Measurements from ENCODE around the gene MRPL54. TPM values are rescaled to one million over a fixed set of nuclear protein-coding genes. Genes with fewer than 3 reads are reported as not detected.
"Not testable (repeated sequence)": the region's sequence is repeated elsewhere in the genome, so short reads cannot be mapped to it uniquely, and the experiment has no call there.

The MRPL54 gene
- total RNA-seq, 1 experiment from 2014 or later: 46.4 TPM

GRCh38 chr19:3810708-3811355 lies 48.4 kb downstream of the MRPL54 start:
- Mint-ChIP-seq H3K27me3 (ENCODE audit: insufficient read depth, unreplicated experiment) (no peaks in the 10 kb centered on the region), H3K36me3 (ENCODE audit: insufficient read depth, unreplicated experiment) (no peaks in the 10 kb centered on the region), H3K9me3 (ENCODE audit: unreplicated experiment) (no peaks in the 10 kb centered on the region), H3K27ac (ENCODE audit: unreplicated experiment) (no peak overlapping the region), H3K4me3 (ENCODE audit: unreplicated experiment) (no peak overlapping the region), H3K4me1 (ENCODE audit: low read depth, unreplicated experiment) (no peaks in the 10 kb centered on the region)
- Histone ChIP-seq H3K4me3 (ENCODE audit: low read depth, low read length) (no peak overlapping the region), H3K27me3 (replicated peaks; ENCODE audit: control insufficient read depth, insufficient read depth, low read length) (no peaks in the 10 kb centered on the region), H3K4me1 (no peaks in the 10 kb centered on the region), H3K36me3 (ENCODE audit: control insufficient read depth, insufficient read depth, low read length) (no peaks in the 10 kb centered on the region), H3K9me3 (no peaks in the 10 kb centered on the region)
- intact Hi-C loops (cut with micrococcal nuclease; ENCODE audit: unreplicated experiment): no loop called here
- no peak for DNase-seq
- TF ChIP-seq, protein P1, sequence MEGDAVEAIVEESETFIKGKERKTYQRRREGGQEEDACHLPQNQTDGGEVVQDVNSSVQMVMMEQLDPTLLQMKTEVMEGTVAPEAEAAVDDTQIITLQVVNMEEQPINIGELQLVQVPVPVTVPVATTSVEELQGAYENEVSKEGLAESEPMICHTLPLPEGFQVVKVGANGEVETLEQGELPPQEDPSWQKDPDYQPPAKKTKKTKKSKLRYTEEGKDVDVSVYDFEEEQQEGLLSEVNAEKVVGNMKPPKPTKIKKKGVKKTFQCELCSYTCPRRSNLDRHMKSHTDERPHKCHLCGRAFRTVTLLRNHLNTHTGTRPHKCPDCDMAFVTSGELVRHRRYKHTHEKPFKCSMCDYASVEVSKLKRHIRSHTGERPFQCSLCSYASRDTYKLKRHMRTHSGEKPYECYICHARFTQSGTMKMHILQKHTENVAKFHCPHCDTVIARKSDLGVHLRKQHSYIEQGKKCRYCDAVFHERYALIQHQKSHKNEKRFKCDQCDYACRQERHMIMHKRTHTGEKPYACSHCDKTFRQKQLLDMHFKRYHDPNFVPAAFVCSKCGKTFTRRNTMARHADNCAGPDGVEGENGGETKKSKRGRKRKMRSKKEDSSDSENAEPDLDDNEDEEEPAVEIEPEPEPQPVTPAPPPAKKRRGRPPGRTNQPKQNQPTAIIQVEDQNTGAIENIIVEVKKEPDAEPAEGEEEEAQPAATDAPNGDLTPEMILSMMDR (IDR thresholded peaks at IDR 0.05; ENCODE audit: insufficient read depth in 1 of 2, low read depth in 1 of 2, low read length in 1 of 2, severe bottlenecking in 1 of 2, unreplicated experiment in 1 of 2): no peak
- ChIA-PET POLR2A (no interaction called here), CTCF (no interaction called here)
- BruUV-seq (replicated peaks): no TSS peak

DNA sequence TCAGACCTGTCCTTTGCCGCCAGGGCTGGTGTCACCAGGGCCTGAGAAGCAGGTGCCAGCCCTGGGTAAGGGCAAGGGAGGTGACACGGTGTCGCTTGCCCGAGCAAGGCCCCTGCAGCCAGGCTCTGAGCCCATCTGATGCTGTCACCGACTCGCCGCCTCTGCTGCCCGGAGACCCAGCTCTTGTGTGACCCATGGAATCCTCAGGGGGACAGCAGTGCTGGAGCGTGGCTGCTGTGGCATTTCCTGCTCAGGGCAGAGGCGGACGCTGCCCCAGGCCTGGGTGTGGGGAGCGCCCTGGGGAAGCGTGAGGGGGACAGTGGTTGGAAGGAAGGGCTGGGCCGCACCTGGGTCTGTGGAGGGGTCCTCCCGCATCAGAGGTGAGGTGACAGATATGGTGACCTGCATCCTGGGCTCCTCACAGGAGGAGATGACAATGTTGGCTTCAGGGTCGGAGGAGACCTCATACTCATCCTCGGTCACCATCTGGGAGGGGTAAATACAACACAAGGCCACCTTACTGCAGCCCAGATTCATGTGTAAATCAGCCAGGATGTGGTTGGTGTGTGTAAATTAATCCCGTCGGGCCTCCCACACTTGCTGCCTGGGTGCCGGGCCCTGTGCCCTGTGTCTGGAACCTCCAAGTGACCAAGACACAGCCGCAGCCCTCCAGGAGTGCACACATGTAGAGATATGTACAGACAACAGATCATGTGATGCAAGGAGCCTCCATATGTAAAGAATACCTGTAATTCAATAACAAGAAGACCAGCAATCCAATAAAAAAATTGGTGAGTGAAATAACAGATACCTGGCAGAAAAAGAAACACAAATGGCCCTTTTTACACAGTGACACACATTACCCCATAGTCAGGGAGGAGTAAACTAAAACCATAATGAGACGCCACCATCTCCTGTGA lies 51.3 kb downstream of the MRPL54 start:
- Histone ChIP-seq H3K27me3 (replicated peaks; ENCODE audit: control insufficient read depth, insufficient read depth, low read length) (no peaks in the 10 kb centered on the region), H3K36me3 (ENCODE audit: control insufficient read depth, insufficient read depth, low read length) (no peaks in the 10 kb centered on the region), H3K9me3 (no peaks in the 10 kb centered on the region), H3K4me3 (ENCODE audit: low read depth, low read length) (no peak overlapping the region), H3K4me1 (no peaks in the 10 kb centered on the region)
- POLR2A ChIA-PET: no interaction called here
- no peak overlapping the region for H3K27ac Mint-ChIP-seq (ENCODE audit: unreplicated experiment)
- TF ChIP-seq, protein P1 (IDR thresholded peaks at IDR 0.05; ENCODE audit: insufficient read depth in 1 of 2, low read depth in 1 of 2, low read length in 1 of 2, severe bottlenecking in 1 of 2, unreplicated experiment in 1 of 2): no peak
- DNase-seq: no peak
- no TSS peak for BruUV-seq (replicated peaks)
- H3K27me3 Mint-ChIP-seq (ENCODE audit: insufficient read depth, unreplicated experiment): no peaks in the 10 kb centered on the region
- intact Hi-C loops (cut with micrococcal nuclease; ENCODE audit: unreplicated experiment): no loop called here
- no peak overlapping the region for H3K4me3 Mint-ChIP-seq (ENCODE audit: unreplicated experiment)
- no peaks in the 10 kb centered on the region for H3K4me1 Mint-ChIP-seq (ENCODE audit: low read depth, unreplicated experiment)
- H3K9me3 Mint-ChIP-seq (ENCODE audit: unreplicated experiment): no peaks in the 10 kb centered on the region
- H3K36me3 Mint-ChIP-seq (ENCODE audit: insufficient read depth, unreplicated experiment): no peaks in the 10 kb centered on the region
- CTCF ChIA-PET: no interaction called here

- no peaks in the 10 kb centered on the region for H3K4me1 Mint-ChIP-seq (ENCODE audit: low read depth, unreplicated experiment)
- no peak for DNase-seq
- Histone ChIP-seq H3K4me1 (no peaks in the 10 kb centered on the region), H3K4me3 (ENCODE audit: low read depth, low read length) (no peak overlapping the region), H3K9me3 (no peaks in the 10 kb centered on the region), H3K36me3 (ENCODE audit: control insufficient read depth, insufficient read depth, low read length) (no peaks in the 10 kb centered on the region), H3K27me3 (replicated peaks; ENCODE audit: control insufficient read depth, insufficient read depth, low read length) (no peaks in the 10 kb centered on the region)
- no peak overlapping the region for H3K27ac Mint-ChIP-seq (ENCODE audit: unreplicated experiment)
- no peak overlapping the region for H3K4me3 Mint-ChIP-seq (ENCODE audit: unreplicated experiment)
- TF ChIP-seq, protein P1 (IDR thresholded peaks at IDR 0.05; ENCODE audit: insufficient read depth in 1 of 2, low read depth in 1 of 2, low read length in 1 of 2, severe bottlenecking in 1 of 2, unreplicated experiment in 1 of 2): no peak
- ChIA-PET CTCF (no interaction called here), POLR2A (no interaction called here)
- no peaks in the 10 kb centered on the region for H3K27me3 Mint-ChIP-seq (ENCODE audit: insufficient read depth, unreplicated experiment)
- no peaks in the 10 kb centered on the region for H3K36me3 Mint-ChIP-seq (ENCODE audit: insufficient read depth, unreplicated experiment)
- BruUV-seq (replicated peaks): no TSS peak
- no peaks in the 10 kb centered on the region for H3K9me3 Mint-ChIP-seq (ENCODE audit: unreplicated experiment)
- intact Hi-C loops (cut with micrococcal nuclease; ENCODE audit: unreplicated experiment): no loop called here
Observed at GRCh38 chr19:3814648-3815047, 52.2 kb downstream of the MRPL54 start.

DNA sequence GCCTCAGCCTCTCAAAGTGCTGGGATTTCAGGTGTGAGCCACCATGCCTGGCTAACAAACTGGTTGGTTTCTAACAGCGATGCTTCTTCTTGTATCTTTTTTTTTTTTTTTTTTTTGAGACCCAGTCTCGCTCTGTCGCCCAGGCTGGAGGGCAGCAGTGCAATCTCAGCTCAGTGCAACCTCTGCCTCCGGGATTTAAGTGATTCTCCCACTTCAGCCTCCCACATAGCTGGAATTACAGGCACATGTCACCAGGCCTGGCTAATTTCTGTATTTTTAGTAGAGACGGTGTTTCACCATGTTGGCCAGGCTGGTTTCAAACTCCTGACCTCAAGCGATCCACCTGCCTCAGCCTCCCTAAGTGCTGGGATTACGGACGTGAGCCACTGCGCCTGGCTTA lies 53.7 kb downstream of the MRPL54 start:
- H3K4me1 Mint-ChIP-seq (ENCODE audit: low read depth, unreplicated experiment); H3K4me3 Mint-ChIP-seq (ENCODE audit: unreplicated experiment); DNase-seq; H3K36me3 ChIP-seq (ENCODE audit: control insufficient read depth, insufficient read depth, low read length); H3K36me3 Mint-ChIP-seq (ENCODE audit: insufficient read depth, unreplicated experiment); H3K27me3 ChIP-seq (replicated peaks; ENCODE audit: control insufficient read depth, insufficient read depth, low read length); H3K27me3 Mint-ChIP-seq (ENCODE audit: insufficient read depth, unreplicated experiment); BruUV-seq (replicated peaks); H3K9me3 ChIP-seq; H3K4me3 ChIP-seq (ENCODE audit: low read depth, low read length); intact Hi-C loops (cut with micrococcal nuclease; ENCODE audit: unreplicated experiment); H3K9me3 Mint-ChIP-seq (ENCODE audit: unreplicated experiment); H3K4me1 ChIP-seq; H3K27ac Mint-ChIP-seq (ENCODE audit: unreplicated experiment); POLR2A ChIA-PET: not testable (repeated sequence)
- CTCF ChIA-PET: interaction anchor here (0.7 kb wide), 1 partner anchor 11 kb away, joined by 7 read pairs; no protein-coding TSS in a partner anchor

All from Caco-2 (cell line).